IMR-90 (cell line): ENCODE data around the gene PDXK. TPM values are rescaled to one million over a fixed set of nuclear protein-coding genes. Genes with fewer than 3 reads are reported as not detected.

Experiments
- ATAC-seq: fragments of 200-7000 bp; cut with Tn5 transposase; 2 replicates; pipeline ENCODE4 v1.9.1; 2020; ENCODE audit warnings: low read depth, mild to moderate bottlenecking, moderate library complexity
- BruUV-seq: library from RNA; stranded (reverse); fragments of 400-500 nt; replicated peaks from 2 replicates; lab custom pipeline; 2021; lab: Mats Ljungman, UMichigan
- CTCF ChIA-PET: fragments of 300-600 bp; formaldehyde crosslinking; extraction: SDS; loops from one replicate; lab custom pipeline; 2021; ENCODE audit warnings: antibody characterized with exemption; lab: Yijun Ruan, JAX
- POLR2A ChIA-PET: fragments of 300-600 bp; sonication (Branson Sonifier 250); formaldehyde crosslinking; loops from one replicate; lab custom pipeline; 2022; ENCODE audit warnings: antibody characterized with exemption; ENCODE audit not compliant: unreplicated experiment; lab: Charles Lee
- DNase-seq: peaks from one replicate; pipeline ENCODE4 v3.0.0; 2013
- H2AFZ ChIP-seq: replicated peaks from 2 replicates; pipeline ENCODE3; 2013; ENCODE audit warnings: low read length, mild to moderate bottlenecking; ENCODE audit not compliant: poor library complexity
- H2AK5ac ChIP-seq: 2 replicates; pipeline ENCODE4 v1.6.1; 2013; ENCODE audit warnings: low read depth, low read length, inconsistent platforms
- H2AK9ac ChIP-seq: replicated peaks from 2 replicates; pipeline ENCODE3; 2013; ENCODE audit warnings: mild to moderate bottlenecking, low read depth, low read length, moderate library complexity; ENCODE audit not compliant: poor library complexity
- H2BK120ac ChIP-seq: 2 replicates; pipeline ENCODE4 v1.6.1; 2013; ENCODE audit warnings: low read depth, low read length, inconsistent platforms
- H2BK15ac ChIP-seq: 3 replicates; pipeline ENCODE4 v1.6.1; 2013; ENCODE audit warnings: low read depth, low read length, inconsistent platforms
- H2BK20ac ChIP-seq: 2 replicates; pipeline ENCODE4 v1.6.1; 2013; ENCODE audit warnings: low read depth, mild to moderate bottlenecking, inconsistent platforms, low read length, moderate library complexity
- H2BK5ac ChIP-seq: 2 replicates; pipeline ENCODE4 v1.6.1; 2013; ENCODE audit warnings: mild to moderate bottlenecking, low read depth, low read length, inconsistent platforms; ENCODE audit not compliant: poor library complexity, severe bottlenecking
- H3K14ac ChIP-seq: replicated peaks from 2 replicates; pipeline ENCODE4 v1.6.1; 2013; ENCODE audit warnings: low read depth, low read length, inconsistent platforms
- H3K18ac ChIP-seq: 2 replicates; pipeline ENCODE4 v1.6.1; 2013; ENCODE audit warnings: low read depth, low read length, control low read depth
- H3K23ac ChIP-seq: 2 replicates; pipeline ENCODE4 v1.6.1; 2013; ENCODE audit warnings: low read depth, low read length, inconsistent platforms
- H3K27ac ChIP-seq: 2 replicates; pipeline ENCODE4 v1.5.1; 2013; ENCODE audit warnings: mild to moderate bottlenecking, control low read depth, low read length; ENCODE audit not compliant: insufficient read depth
- H3K27me3 ChIP-seq: 2 replicates; pipeline ENCODE4 v1.6.1; 2013; ENCODE audit warnings: low read length; ENCODE audit not compliant: control insufficient read depth, insufficient read depth
- H3K36me3 ChIP-seq: 2 replicates; pipeline ENCODE4 v1.6.1; 2013; ENCODE audit warnings: low read length, mixed read lengths; ENCODE audit not compliant: control insufficient read depth, insufficient read depth
- H3K4ac ChIP-seq: 2 replicates; pipeline ENCODE4 v1.6.1; 2013; ENCODE audit warnings: low read depth, low read length, inconsistent platforms
- H3K4me1 ChIP-seq: 2 replicates; pipeline ENCODE4 v1.6.1; 2013; ENCODE audit warnings: low read length, mixed read lengths; ENCODE audit not compliant: control insufficient read depth, insufficient read depth
- H3K4me2 ChIP-seq: 2 replicates; pipeline ENCODE4 v1.6.1; 2013; ENCODE audit warnings: low read depth, mild to moderate bottlenecking, control low read depth, low read length, moderate library complexity
- H3K4me3 ChIP-seq: 2 replicates; pipeline ENCODE4 v1.5.1; 2013; ENCODE audit warnings: low read depth, mild to moderate bottlenecking, control low read depth, low read length, moderate library complexity; ENCODE audit not compliant: insufficient read depth
- H3K56ac ChIP-seq: 2 replicates; pipeline ENCODE4 v1.6.1; 2013; ENCODE audit warnings: low read length, inconsistent platforms; ENCODE audit not compliant: insufficient read depth; ENCODE audit errors: extremely low read depth
- H3K79me1 ChIP-seq, 2 experiments: 2 replicates each; pipeline ENCODE4 v1.6.1; 2013; ENCODE audit warnings: low read length in 2 of 2, inconsistent platforms in 1 of 2, low read depth in 1 of 2
- H3K9ac ChIP-seq: 2 replicates; pipeline ENCODE4 v1.6.1; 2013; ENCODE audit warnings: low read depth, low read length, control low read depth
- H3K9me1 ChIP-seq: 2 replicates; pipeline ENCODE4 v1.6.1; 2013; ENCODE audit warnings: low read length, inconsistent platforms; ENCODE audit not compliant: insufficient read depth
- H3K9me3 ChIP-seq: 2 replicates; pipeline ENCODE4 v1.6.1; 2013; ENCODE audit warnings: low read length; ENCODE audit not compliant: control insufficient read depth, insufficient read depth
- H4K20me1 ChIP-seq: 2 replicates; pipeline ENCODE4 v1.6.1; 2013; ENCODE audit warnings: low read length, inconsistent platforms; ENCODE audit not compliant: insufficient read depth
- H4K5ac ChIP-seq: 2 replicates; pipeline ENCODE4 v1.6.1; 2013; ENCODE audit warnings: mild to moderate bottlenecking, low read depth, low read length, control low read depth
- H4K8ac ChIP-seq, 2 experiments: 2 replicates each; pipeline ENCODE4 v1.6.1; 2013; ENCODE audit warnings: low read depth in 2 of 2, low read length in 2 of 2, control low read depth in 1 of 2, inconsistent platforms in 1 of 2
- H4K91ac ChIP-seq: 2 replicates; pipeline ENCODE4 v1.6.1; 2013; ENCODE audit warnings: low read depth, low read length, inconsistent platforms; ENCODE audit not compliant: insufficient read depth
- BHLHE40 ChIP-seq: fragments of 150-350 bp; IDR thresholded peaks from 2 replicates; pipeline ENCODE4 v1.6.1; 2016; ENCODE audit warnings: mild to moderate bottlenecking, low read depth, low read length
- FOS ChIP-seq: fragments of 150-350 bp; IDR thresholded peaks from 2 replicates; pipeline ENCODE4 v1.6.1; 2016; ENCODE audit warnings: low read depth, low read length
- MXI1 ChIP-seq: IDR thresholded peaks from 2 replicates; pipeline ENCODE4 v1.6.1; 2012; ENCODE audit warnings: low read depth, mild to moderate bottlenecking, low read length, moderate library complexity, borderline replicate concordance
- NFE2L2 ChIP-seq: fragments of 150-350 bp; IDR thresholded peaks from 2 replicates; pipeline ENCODE4 v1.6.1; 2016; ENCODE audit warnings: low read depth, mild to moderate bottlenecking, low read length
- RAD21 ChIP-seq: IDR thresholded peaks from 2 replicates; pipeline ENCODE4 v1.6.1; 2012; ENCODE audit warnings: low read length, improper control_type of control experiment
- WGBS, 2 experiments: methylation state at CpG; one replicate each; pipeline versions ENCODE4 v1.1.5 to v1.1.7; 2013; ENCODE audit warnings: missing lambda C conversion rate in 2 of 2; ENCODE audit not compliant: insufficient read length in 1 of 2; ENCODE audit errors: extremely low coverage in 2 of 2; 5-methylcytosine and 5-hydroxymethylcytosine counted together
- dilution Hi-C: fragments of 300-500 bp; cut with HindIII; formaldehyde crosslinking; loops from one replicate; pipeline ENCODE4 v1.14.3; 2018; ENCODE audit warnings: low sequenced_read_pairs; ENCODE audit not compliant: unreplicated experiment
- in situ Hi-C: fragments of 300-500 bp; cut with MboI; formaldehyde crosslinking; loops from 3 replicates; pipeline ENCODE4 v1.14.3; 2019; ENCODE audit warnings: low sequenced_read_pairs, inconsistent platforms, mixed read lengths
- intact Hi-C: fragments of 100-400 bp; cut with micrococcal nuclease; formaldehyde crosslinking; loops from 2 replicates; pipeline ENCODE4 v1.10.0; 2022
- polyA plus RNA-seq, 3 experiments: library from polyadenylated mRNA; depleted of rRNA; stranded (reverse); fragments of >200 nt; gene quantifications; 2 replicates each; pipeline ENCODE4 v1.2.3, GENCODE V29; 2012; ENCODE audit warnings: low replicate concordance in 1 of 3
- total RNA-seq: library from RNA; depleted of rRNA; stranded (reverse); fragments of >200 nt; gene quantifications from 2 replicates; pipeline ENCODE4 v1.2.3, GENCODE V29; 2012
- TF ChIP-seq, protein P1 (sequence below): fragments of 150-350 bp; IDR thresholded peaks from 2 replicates; pipeline ENCODE4 v1.6.1; 2017; ENCODE audit warnings: mild to moderate bottlenecking, antibody characterized with exemption, low read length, low read depth

PDXK gene
- total and polyA plus RNA-seq, 2 of the 4 experiments (the other 2 are of a cell fraction), result 155 to 312 TPM

DNA sequence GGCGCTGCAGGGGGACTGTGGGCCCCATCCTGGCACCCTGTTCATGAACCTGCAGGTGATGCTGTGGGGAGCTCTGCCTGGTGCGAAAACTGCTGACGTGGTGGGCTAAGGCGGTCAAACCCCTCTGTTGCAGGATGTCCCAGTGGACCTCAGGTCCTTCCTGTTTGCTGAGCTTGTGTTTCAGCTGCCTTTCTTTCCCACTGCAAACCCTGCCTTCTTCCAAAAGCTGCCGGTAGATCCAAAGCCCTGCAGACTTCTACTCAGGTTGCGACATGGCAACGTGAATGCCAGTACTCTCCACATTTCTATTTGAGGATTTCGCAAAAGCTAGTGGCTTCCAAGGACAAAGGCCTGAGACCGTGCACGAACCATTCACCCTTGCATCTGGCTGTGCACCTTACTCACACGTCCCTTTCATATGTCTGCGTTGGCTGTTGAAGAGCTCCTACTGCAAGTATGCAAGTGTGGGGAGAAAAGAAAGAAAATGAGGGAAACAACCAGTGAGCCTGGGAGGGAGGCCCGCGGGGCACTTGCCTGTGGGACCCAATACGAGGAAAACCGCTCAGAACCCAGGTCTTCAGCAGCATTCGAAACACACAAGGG, 64.3 kb downstream of the PDXK start:
- H3K23ac ChIP-seq, result no peak overlapping the region
- H3K27me3 ChIP-seq, result no peaks in the 10 kb centered on the region; the same call in 1 of the 2 replicates
- no peak overlapping the region for H2BK20ac ChIP-seq
- no peak overlapping the region for H3K14ac ChIP-seq
- CTCF ChIA-PET, result no interaction called here
- ATAC-seq (no peak), DNase-seq (no peak)
- no peak overlapping the region for H3K27ac ChIP-seq
- H3K9me3 ChIP-seq, result no peaks in the 10 kb centered on the region
- peaks cover 12% of the 10 kb centered on the region for H3K9me1 ChIP-seq
- H3K56ac ChIP-seq, result no peak overlapping the region
- H2BK5ac ChIP-seq, result no peak overlapping the region
- intact Hi-C loops, result no loop called here
- no peaks in the 10 kb centered on the region for H3K36me3 ChIP-seq
- TF ChIP-seq NFE2L2 (no peak), MXI1 (no peak), FOS (no peak), BHLHE40 (no peak), RAD21 (no peak)
- TF ChIP-seq, protein P1, sequence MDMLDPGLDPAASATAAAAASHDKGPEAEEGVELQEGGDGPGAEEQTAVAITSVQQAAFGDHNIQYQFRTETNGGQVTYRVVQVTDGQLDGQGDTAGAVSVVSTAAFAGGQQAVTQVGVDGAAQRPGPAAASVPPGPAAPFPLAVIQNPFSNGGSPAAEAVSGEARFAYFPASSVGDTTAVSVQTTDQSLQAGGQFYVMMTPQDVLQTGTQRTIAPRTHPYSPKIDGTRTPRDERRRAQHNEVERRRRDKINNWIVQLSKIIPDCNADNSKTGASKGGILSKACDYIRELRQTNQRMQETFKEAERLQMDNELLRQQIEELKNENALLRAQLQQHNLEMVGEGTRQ, result no peak
- no peak overlapping the region for H3K4ac ChIP-seq
- H3K4me3 ChIP-seq, result no peak overlapping the region
- H2AK5ac ChIP-seq, result no peak overlapping the region
- no peak overlapping the region for H2AK9ac ChIP-seq
- H4K8ac ChIP-seq, result no peak overlapping the region
- no peak overlapping the region for H2BK15ac ChIP-seq
- no peak overlapping the region for H2AFZ ChIP-seq
- no TSS peak for BruUV-seq
- H3K18ac ChIP-seq, result no peak overlapping the region
- POLR2A ChIA-PET, result no interaction called here
- no peak overlapping the region for H3K9ac ChIP-seq
- no peak overlapping the region for H2BK120ac ChIP-seq
- no peaks in the 10 kb centered on the region; the same call in 1 of the 2 replicates for H3K4me1 ChIP-seq
- in situ Hi-C loops, result no loop called here
- H4K20me1 ChIP-seq, result no peaks in the 10 kb centered on the region
- dilution Hi-C loops, result no loop called here
- no peak overlapping the region for H4K91ac ChIP-seq
- WGBS, 2 experiments, result 85% methylated on average over 4 of the region's 17 CpGs; no CpG with 5 or more reads in 1 of the 2 experiments
- no peak overlapping the region for H4K5ac ChIP-seq
- H3K79me1 ChIP-seq, result no peaks in the 10 kb centered on the region; a peak in 1 of 4 replicates
- no peak overlapping the region for H3K4me2 ChIP-seq
